Measurements from ENCODE around the gene VIPR1.

The VIPR1 gene

DNA sequence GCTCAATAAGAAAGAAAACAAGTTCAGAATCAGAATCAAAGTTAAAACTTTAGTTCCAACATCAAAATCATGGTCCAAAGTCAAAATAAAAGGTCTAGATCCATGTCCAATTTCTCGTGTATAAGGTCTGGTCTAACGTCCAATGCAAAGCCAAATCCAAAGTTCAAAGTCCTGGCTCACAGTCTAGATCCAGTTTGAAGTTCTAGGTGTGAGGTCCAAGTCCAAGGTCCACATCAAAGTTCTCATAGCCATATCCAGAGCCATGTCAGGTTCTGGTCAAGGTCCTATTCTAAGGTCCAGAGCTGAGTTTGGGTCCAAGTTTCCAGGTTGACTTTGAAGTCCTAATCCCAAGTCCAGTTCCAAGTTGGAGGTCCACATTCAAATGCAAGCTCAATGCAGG, 40.7 kb upstream of the VIPR1 start:
- Histone ChIP-seq H4K20me1 (ENCODE audit: control insufficient read depth, insufficient read depth, low read depth, low read length) (no peaks in the 10 kb centered on the region), H3K27me3 (ENCODE audit: control insufficient read depth, low read length) (peaks cover 3% of the 10 kb centered on the region), H3K79me2 (ENCODE audit: control insufficient read depth, low read length) (no peaks in the 10 kb centered on the region), H3K4me3 (ENCODE audit: low read length) (no peak overlapping the region), H3K4me1 (ENCODE audit: control insufficient read depth, low read length) (no peaks in the 10 kb centered on the region), H3K36me3 (ENCODE audit: control insufficient read depth, low read length) (no peaks in the 10 kb centered on the region), H3K4me2 (ENCODE audit: low read length) (no peak overlapping the region), H3K9me3 (ENCODE audit: control insufficient read depth, insufficient read depth, low read length) (no peaks in the 10 kb centered on the region), H3K9me2 (replicated peaks; ENCODE audit: control insufficient read depth, low read length) (no peaks in the 10 kb centered on the region; the same call in 1 of the 2 replicates), H3K27ac (ENCODE audit: low read depth, low read length) (no peak overlapping the region), H3F3A (ENCODE audit: control insufficient read depth, insufficient read depth) (no peaks in the 10 kb centered on the region)
- TF ChIP-seq, protein P1, sequence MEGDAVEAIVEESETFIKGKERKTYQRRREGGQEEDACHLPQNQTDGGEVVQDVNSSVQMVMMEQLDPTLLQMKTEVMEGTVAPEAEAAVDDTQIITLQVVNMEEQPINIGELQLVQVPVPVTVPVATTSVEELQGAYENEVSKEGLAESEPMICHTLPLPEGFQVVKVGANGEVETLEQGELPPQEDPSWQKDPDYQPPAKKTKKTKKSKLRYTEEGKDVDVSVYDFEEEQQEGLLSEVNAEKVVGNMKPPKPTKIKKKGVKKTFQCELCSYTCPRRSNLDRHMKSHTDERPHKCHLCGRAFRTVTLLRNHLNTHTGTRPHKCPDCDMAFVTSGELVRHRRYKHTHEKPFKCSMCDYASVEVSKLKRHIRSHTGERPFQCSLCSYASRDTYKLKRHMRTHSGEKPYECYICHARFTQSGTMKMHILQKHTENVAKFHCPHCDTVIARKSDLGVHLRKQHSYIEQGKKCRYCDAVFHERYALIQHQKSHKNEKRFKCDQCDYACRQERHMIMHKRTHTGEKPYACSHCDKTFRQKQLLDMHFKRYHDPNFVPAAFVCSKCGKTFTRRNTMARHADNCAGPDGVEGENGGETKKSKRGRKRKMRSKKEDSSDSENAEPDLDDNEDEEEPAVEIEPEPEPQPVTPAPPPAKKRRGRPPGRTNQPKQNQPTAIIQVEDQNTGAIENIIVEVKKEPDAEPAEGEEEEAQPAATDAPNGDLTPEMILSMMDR (IDR thresholded peaks at IDR 0.05; ENCODE audit: low read depth, low read length, poor library complexity, severe bottlenecking) = no peak
- no peak for TF ChIP-seq EZH2phosphoT487 (IDR thresholded peaks at IDR 0.05; ENCODE audit: borderline replicate concordance, low read length)

DNA sequence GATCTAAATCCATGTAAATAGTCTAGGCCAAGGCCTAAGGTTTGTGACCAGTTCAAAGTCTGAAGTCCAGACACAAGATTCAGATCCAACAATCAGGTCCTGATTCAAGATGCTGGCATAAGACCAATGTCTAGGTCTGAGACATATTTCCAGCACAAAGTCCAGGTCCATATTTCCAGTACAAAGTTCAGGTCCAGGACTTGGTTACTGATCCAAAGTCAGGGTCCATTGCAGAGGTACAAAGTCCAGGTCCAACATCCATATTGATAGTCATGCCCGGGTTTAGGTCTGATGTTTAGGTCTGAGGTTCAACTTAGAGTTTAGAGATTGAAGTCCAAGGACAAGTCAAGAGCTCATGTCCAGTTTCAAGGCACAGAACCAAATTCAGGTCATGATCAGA, 39.4 kb upstream of the VIPR1 start:
- Histone ChIP-seq H3K4me2 (ENCODE audit: low read length) (no peak overlapping the region), H3K79me2 (ENCODE audit: control insufficient read depth, low read length) (no peaks in the 10 kb centered on the region), H3K4me1 (ENCODE audit: control insufficient read depth, low read length) (no peaks in the 10 kb centered on the region), H3K9me2 (replicated peaks; ENCODE audit: control insufficient read depth, low read length) (no peaks in the 10 kb centered on the region), H3K27me3 (ENCODE audit: control insufficient read depth, low read length) (0 out of 2 replicates have a peak, but pooled peaks cover 3% of the 10 kb centered on the region), H3F3A (ENCODE audit: control insufficient read depth, insufficient read depth) (no peaks in the 10 kb centered on the region), H3K27ac (ENCODE audit: low read depth, low read length) (no peak overlapping the region), H3K4me3 (ENCODE audit: low read length) (no peak overlapping the region), H3K36me3 (ENCODE audit: control insufficient read depth, low read length) (no peaks in the 10 kb centered on the region), H4K20me1 (ENCODE audit: control insufficient read depth, insufficient read depth, low read depth, low read length) (no peaks in the 10 kb centered on the region), H3K9me3 (ENCODE audit: control insufficient read depth, insufficient read depth, low read length) (no peaks in the 10 kb centered on the region)
- TF ChIP-seq, protein P1 (IDR thresholded peaks at IDR 0.05; ENCODE audit: low read depth, low read length, poor library complexity, severe bottlenecking) = no peak
- TF ChIP-seq EZH2phosphoT487 (IDR thresholded peaks at IDR 0.05; ENCODE audit: borderline replicate concordance, low read length) = no peak

GRCh38 chr3:42468111-42468510, 34.3 kb upstream of the VIPR1 start:
- Histone ChIP-seq H3K79me2 (ENCODE audit: control insufficient read depth, low read length) (no peaks in the 10 kb centered on the region), H3K36me3 (ENCODE audit: control insufficient read depth, low read length) (no peaks in the 10 kb centered on the region), H3K9me3 (ENCODE audit: control insufficient read depth, insufficient read depth, low read length) (no peaks in the 10 kb centered on the region), H4K20me1 (ENCODE audit: control insufficient read depth, insufficient read depth, low read depth, low read length) (no peaks in the 10 kb centered on the region), H3K27ac (ENCODE audit: low read depth, low read length) (no peak overlapping the region), H3K4me1 (ENCODE audit: control insufficient read depth, low read length) (no peaks in the 10 kb centered on the region), H3F3A (ENCODE audit: control insufficient read depth, insufficient read depth) (no peaks in the 10 kb centered on the region), H3K27me3 (ENCODE audit: control insufficient read depth, low read length) (no peaks in the 10 kb centered on the region; the same call in 1 of the 2 replicates), H3K4me2 (ENCODE audit: low read length) (no peak overlapping the region), H3K4me3 (ENCODE audit: low read length) (no peak overlapping the region), H3K9me2 (replicated peaks; ENCODE audit: control insufficient read depth, low read length) (no peaks in the 10 kb centered on the region)
- TF ChIP-seq EZH2phosphoT487 (IDR thresholded peaks at IDR 0.05; ENCODE audit: borderline replicate concordance, low read length) = no peak
- TF ChIP-seq, protein P1 (IDR thresholded peaks at IDR 0.05; ENCODE audit: low read depth, low read length, poor library complexity, severe bottlenecking) = no peak

All from DOHH2 (cell line).